Activated naive CD8-positive, alpha-beta T cell treated with anti-CD3 and anti-CD28 coated beads, Interleukin-2, amount 10 ng/mL, durations not matched to agents 7 days and 5 days (primary cell): ENCODE results near the gene PHOSPHO1. TPM values are rescaled to one million over a fixed set of nuclear protein-coding genes. Genes with fewer than 3 reads are reported as not detected.
"Not testable (repeated sequence)": the region's sequence is repeated elsewhere in the genome, so short reads cannot be mapped to it uniquely, and the experiment has no call there.

Experiments used
- ATAC-seq: fragments of 150-1000 bp; cut with Tn5 transposase; one replicate; pipeline ENCODE4 v1.10.0; 2021; ENCODE audit warnings: low read depth, moderate library complexity
- POLR2A ChIA-PET: fragments of 350-600 bp; sonication (Branson Sonifier 250); formaldehyde crosslinking; loops from one replicate; lab custom pipeline; 2021; ENCODE audit warnings: antibody characterized with exemption; lab: Charles Lee
- DNase-seq: peaks from one replicate; pipeline ENCODE4 v3.0.0; 2021
- H3K27ac Mint-ChIP-seq: one replicate; pipeline ENCODE4 v1.8.0; 2022; ENCODE audit warnings: mild to moderate bottlenecking, mixed read lengths
- H3K27me3 Mint-ChIP-seq: one replicate; pipeline ENCODE4 v1.8.0; 2022; ENCODE audit warnings: mild to moderate bottlenecking, moderate library complexity, mixed read lengths
- H3K36me3 Mint-ChIP-seq: one replicate; pipeline ENCODE4 v1.8.0; 2021; ENCODE audit warnings: mild to moderate bottlenecking, mixed read lengths
- H3K4me1 Mint-ChIP-seq: one replicate; pipeline ENCODE4 v1.8.0; 2021; ENCODE audit warnings: mixed read lengths
- H3K4me3 Mint-ChIP-seq: one replicate; pipeline ENCODE4 v1.8.0; 2022; ENCODE audit warnings: mild to moderate bottlenecking, moderate library complexity, mixed read lengths
- H3K9me3 Mint-ChIP-seq: one replicate; pipeline ENCODE4 v1.8.0; 2021; ENCODE audit warnings: mixed read lengths
- total RNA-seq, 2 experiments: library from RNA; stranded (reverse); gene quantifications; one replicate each; pipeline ENCODE4 v1.2.3, GENCODE V29; 2021

Gene PHOSPHO1
- total RNA-seq = not detected

GRCh38 chr17:49230636-49231562, at the start of gene PHOSPHO1:
Gene PHOSPHO1, minus strand, starts transcription at chr17:49230787. Its CDS starts 4,096 bp downstream, at chr17:49226691.
- DNase-seq (peak; percentile 92), ATAC-seq (peak; percentile 85)
- POLR2A ChIA-PET = interaction anchor here (0.5 to 1.5 kb wide), 9 partner anchors 9 to 50 kb away, joined by 3 to 6 read pairs (median 4); no protein-coding TSS in a partner anchor
- H3K27me3 Mint-ChIP-seq = peaks cover 18% of the 10 kb centered on the region
- H3K4me3 Mint-ChIP-seq = peak within 1 kb of the TSS; percentile 81
- no peaks in the 10 kb centered on the region for H3K9me3 Mint-ChIP-seq
- no peak within 1 kb of the TSS for H3K27ac Mint-ChIP-seq
- no peaks in the 10 kb centered on the region for H3K36me3 Mint-ChIP-seq
- H3K4me1 Mint-ChIP-seq = peaks cover 13% of the 10 kb centered on the region

- ATAC-seq (no peak), DNase-seq (no peak)
- no peak overlapping the region for H3K27ac Mint-ChIP-seq
- H3K9me3 Mint-ChIP-seq = no peaks in the 10 kb centered on the region
- POLR2A ChIA-PET = no interaction called here
- no peak overlapping the region for H3K4me3 Mint-ChIP-seq
- peaks cover 2% of the 10 kb centered on the region for H3K27me3 Mint-ChIP-seq
- H3K36me3 Mint-ChIP-seq = no peaks in the 10 kb centered on the region
- H3K4me1 Mint-ChIP-seq = no peaks in the 10 kb centered on the region
These were observed 49.5 kb upstream of the PHOSPHO1 start for GRCh38 chr17:49280061-49280460.

GRCh38 chr17:49279263-49280015, 48.9 kb upstream of the PHOSPHO1 start:
- ATAC-seq, H3K4me3 Mint-ChIP-seq, H3K27me3 Mint-ChIP-seq, H3K27ac Mint-ChIP-seq, H3K36me3 Mint-ChIP-seq, POLR2A ChIA-PET, DNase-seq, H3K9me3 Mint-ChIP-seq, H3K4me1 Mint-ChIP-seq: not testable (repeated sequence)

GRCh38 chr17:49278076-49278475, 47.5 kb upstream of the PHOSPHO1 start:
- no peaks in the 10 kb centered on the region for H3K27me3 Mint-ChIP-seq
- ATAC-seq = no peak
- H3K4me1 Mint-ChIP-seq = no peaks in the 10 kb centered on the region
- no peak overlapping the region for H3K4me3 Mint-ChIP-seq
- no peak overlapping the region for H3K27ac Mint-ChIP-seq
- no peaks in the 10 kb centered on the region for H3K9me3 Mint-ChIP-seq
- no peak for DNase-seq
- H3K36me3 Mint-ChIP-seq = no peaks in the 10 kb centered on the region
- POLR2A ChIA-PET = no interaction called here

GRCh38 chr17:49277638-49278037, 47.1 kb upstream of the PHOSPHO1 start:
- POLR2A ChIA-PET = no interaction called here
- ATAC-seq (no peak), DNase-seq (no peak)
- no peak overlapping the region for H3K4me3 Mint-ChIP-seq
- no peaks in the 10 kb centered on the region for H3K36me3 Mint-ChIP-seq
- H3K9me3 Mint-ChIP-seq = no peaks in the 10 kb centered on the region
- no peaks in the 10 kb centered on the region for H3K4me1 Mint-ChIP-seq
- no peaks in the 10 kb centered on the region for H3K27me3 Mint-ChIP-seq
- no peak overlapping the region for H3K27ac Mint-ChIP-seq

- not testable (repeated sequence) for H3K27ac Mint-ChIP-seq
These were observed 45.4 kb upstream of the PHOSPHO1 start for GRCh38 chr17:49275981-49276380.

GRCh38 chr17:49269356-49269755, 38.8 kb upstream of the PHOSPHO1 start:
- H3K4me3 Mint-ChIP-seq = no peak overlapping the region
- ATAC-seq (no peak), DNase-seq (no peak)
- POLR2A ChIA-PET = no interaction called here
- H3K27me3 Mint-ChIP-seq = no peaks in the 10 kb centered on the region
- no peaks in the 10 kb centered on the region for H3K36me3 Mint-ChIP-seq
- H3K4me1 Mint-ChIP-seq = no peaks in the 10 kb centered on the region
- no peak overlapping the region for H3K27ac Mint-ChIP-seq
- no peaks in the 10 kb centered on the region for H3K9me3 Mint-ChIP-seq

More at GRCh38 chr17:49275981-49276380, 45.4 kb upstream of the PHOSPHO1 start:
- H3K36me3 Mint-ChIP-seq, DNase-seq, H3K4me1 Mint-ChIP-seq, H3K9me3 Mint-ChIP-seq, POLR2A ChIA-PET, H3K27me3 Mint-ChIP-seq, ATAC-seq, H3K4me3 Mint-ChIP-seq: not testable (repeated sequence)

- peaks cover 8% of the 10 kb centered on the region for H3K27me3 Mint-ChIP-seq
- POLR2A ChIA-PET = no interaction called here
- H3K9me3 Mint-ChIP-seq = no peaks in the 10 kb centered on the region
- DNase-seq (no peak), ATAC-seq (no peak)
- H3K36me3 Mint-ChIP-seq = no peaks in the 10 kb centered on the region
- H3K4me3 Mint-ChIP-seq = no peak overlapping the region
- no peaks in the 10 kb centered on the region for H3K4me1 Mint-ChIP-seq
- no peak overlapping the region for H3K27ac Mint-ChIP-seq
These were observed 37.3 kb upstream of the PHOSPHO1 start for GRCh38 chr17:49267912-49268311.

- H3K4me1 Mint-ChIP-seq = peaks cover 1% of the 10 kb centered on the region
- no peak overlapping the region for H3K4me3 Mint-ChIP-seq
These were observed 35.6 kb upstream of the PHOSPHO1 start for GRCh38 chr17:49266233-49266632.

GRCh38 chr17:49261540-49261939, 31.0 kb upstream of the PHOSPHO1 start:
- H3K27ac Mint-ChIP-seq, H3K4me3 Mint-ChIP-seq, H3K36me3 Mint-ChIP-seq, H3K9me3 Mint-ChIP-seq, POLR2A ChIA-PET, ATAC-seq, DNase-seq: not testable (repeated sequence)
- H3K27me3 Mint-ChIP-seq = peaks cover 26% of the 10 kb centered on the region
- peaks cover 11% of the 10 kb centered on the region for H3K4me1 Mint-ChIP-seq

More at GRCh38 chr17:49266233-49266632, 35.6 kb upstream of the PHOSPHO1 start:
- Mint-ChIP-seq H3K27ac (no peak overlapping the region), H3K9me3 (no peaks in the 10 kb centered on the region), H3K27me3 (peaks cover 14% of the 10 kb centered on the region), H3K36me3 (no peaks in the 10 kb centered on the region)
- POLR2A ChIA-PET = no interaction called here
- ATAC-seq (no peak), DNase-seq (no peak)

GRCh38 chr17:49260817-49261291, 30.3 kb upstream of the PHOSPHO1 start:
- H3K4me3 Mint-ChIP-seq = peak overlapping the region; percentile 80
- peaks cover 26% of the 10 kb centered on the region for H3K27me3 Mint-ChIP-seq
- DNase-seq = no peak
- POLR2A ChIA-PET = interaction anchor here (1.0 kb wide), 2 partner anchors 31 to 36 kb away, joined by 4 to 5 read pairs; partner anchors contain the start of gene PHOSPHO1
- peaks cover 11% of the 10 kb centered on the region for H3K4me1 Mint-ChIP-seq
- H3K9me3 Mint-ChIP-seq = no peaks in the 10 kb centered on the region
- no peaks in the 10 kb centered on the region for H3K36me3 Mint-ChIP-seq
- peak; percentile 74 for ATAC-seq
- no peak overlapping the region for H3K27ac Mint-ChIP-seq

GRCh38 chr17:49260011-49260816, 29.6 kb upstream of the PHOSPHO1 start:
- Mint-ChIP-seq H3K36me3 (no peaks in the 10 kb centered on the region), H3K27ac (no peak overlapping the region), H3K4me3 (peak overlapping the region; percentile 80), H3K4me1 (peaks cover 11% of the 10 kb centered on the region), H3K9me3 (no peaks in the 10 kb centered on the region), H3K27me3 (peaks cover 26% of the 10 kb centered on the region)
- ATAC-seq = peak; percentile 77
- peak; percentile 65 for DNase-seq
- POLR2A ChIA-PET = interaction anchor here (1.0 kb wide), 2 partner anchors 30 to 36 kb away, joined by 4 to 5 read pairs; partner anchors contain the start of gene PHOSPHO1
